Mesothelial cell of epicardium (in vitro differentiated cells): ENCODE data around the gene OGFOD2. TPM values are rescaled to one million over a fixed set of nuclear protein-coding genes. Genes with fewer than 3 reads are reported as not detected.

Experiments used
- DNase-seq, 2 experiments: peaks; one replicate each; pipeline ENCODE4 v3.0.0; 2021; ENCODE audit warnings: low spot score in 2 of 2; ENCODE audit not compliant: unreplicated experiment in 2 of 2
- H3K27ac Mint-ChIP-seq: 2 replicates; pipeline ENCODE4 v1.8.0; 2021; ENCODE audit warnings: mixed read lengths
- H3K27me3 Mint-ChIP-seq: 2 replicates; pipeline ENCODE4 v1.8.0; 2021; ENCODE audit warnings: low read depth, mixed read lengths
- H3K36me3 Mint-ChIP-seq: 2 replicates; pipeline ENCODE4 v1.8.0; 2021; ENCODE audit warnings: mixed read lengths
- H3K4me1 Mint-ChIP-seq: 2 replicates; pipeline ENCODE4 v1.8.0; 2021; ENCODE audit warnings: mixed read lengths
- H3K4me3 Mint-ChIP-seq: 2 replicates; pipeline ENCODE4 v1.8.0; 2021; ENCODE audit warnings: mild to moderate bottlenecking, moderate library complexity, mixed read lengths
- H3K9me3 Mint-ChIP-seq: 2 replicates; pipeline ENCODE4 v1.8.0; 2021; ENCODE audit warnings: mixed read lengths
- CTCF ChIP-seq: fragments of 200-600 bp; sonication (generic); IDR thresholded peaks from one replicate; pipeline ENCODE4 v1.5.0; 2021; ENCODE audit warnings: antibody characterized with exemption; ENCODE audit not compliant: unreplicated experiment
- microRNA-seq: library from miRNA; unstranded; fragments of <30 nt; microRNA quantifications from one replicate; pipeline ENCODE4 v1.2.0, GENCODE V29; 2021; ENCODE audit warnings: inconsistent platforms, mixed read lengths
- total RNA-seq: library from RNA; stranded (reverse); gene quantifications from 3 replicates; pipeline ENCODE4 v1.2.1, GENCODE V29; 2021

Gene OGFOD2
- total RNA-seq, 1 donor from 2014 or later, result 15.0 TPM

- no peak for DNase-seq
- no peaks in the 10 kb centered on the region for H3K36me3 Mint-ChIP-seq
- peaks cover 8% of the 10 kb centered on the region for H3K4me1 Mint-ChIP-seq
- no peaks in the 10 kb centered on the region for H3K27me3 Mint-ChIP-seq
- H3K9me3 Mint-ChIP-seq, result no peaks in the 10 kb centered on the region
- no peak for TF ChIP-seq CTCF
- H3K4me3 Mint-ChIP-seq, result no peak overlapping the region
- no peak overlapping the region for H3K27ac Mint-ChIP-seq
Observed at GRCh38 chr12:123028475-123028874, 53.4 kb downstream of the OGFOD2 start.

- TF ChIP-seq CTCF, result no peak
- H3K4me1 Mint-ChIP-seq, result peaks cover 11% of the 10 kb centered on the region
- no peak overlapping the region for H3K27ac Mint-ChIP-seq
- no peak overlapping the region for H3K4me3 Mint-ChIP-seq
- no peak for DNase-seq
- no peaks in the 10 kb centered on the region for H3K36me3 Mint-ChIP-seq
- H3K27me3 Mint-ChIP-seq, result no peaks in the 10 kb centered on the region
- no peaks in the 10 kb centered on the region for H3K9me3 Mint-ChIP-seq
Observed at GRCh38 chr12:123029550-123029949, 54.5 kb downstream of the OGFOD2 start.

Small RNAs within 50 kb of the gene (microRNA-seq; reads per million reads assigned to microRNA genes)
- gene MIR4304, result not detected

Other genes with a start within 250 kb of the OGFOD2 start
- gene HCAR1, start 244.4 kb upstream of the OGFOD2 start, total RNA-seq, result 1.2 to 1.3 TPM (median 1.2 TPM) in 3 replicates
- 66.4 to 69.5 TPM (median 69.4 TPM) in 3 replicates for gene DENR, start 222.4 kb upstream of the OGFOD2 start, total RNA-seq
- gene CCDC62, start 200.7 kb upstream of the OGFOD2 start, total RNA-seq, result 0.78 to 1.1 TPM (median 0.78 TPM) in 3 replicates
- 37.6 to 44.2 TPM (median 40.9 TPM) in 3 replicates for gene HIP1R, start 139.8 kb upstream of the OGFOD2 start, total RNA-seq
- gene VPS37B, start 79.1 kb upstream of the OGFOD2 start, total RNA-seq, result 28.1 to 29.1 TPM (median 29.0 TPM) in 3 replicates
- 14.9 to 16.7 TPM (median 16.1 TPM) in 3 replicates for gene ABCB9, start 8.8 kb upstream of the OGFOD2 start, total RNA-seq
- gene ARL6IP4, start 5.4 kb downstream of the OGFOD2 start, total RNA-seq, result 120 to 133 TPM (median 122 TPM) in 3 replicates
- gene PITPNM2, start 175.8 kb downstream of the OGFOD2 start, total RNA-seq, result 5.9 to 7.5 TPM (median 7.0 TPM) in 3 replicates